HEK293 (cell line): ENCODE data around the gene RANBP1.

Experiments
- CTCF ChIA-PET: fragments of 350-600 bp; formaldehyde crosslinking; extraction: SDS; loops from one replicate; lab custom pipeline; 2021; ENCODE audit warnings: antibody characterized with exemption; lab: Yijun Ruan, JAX
- POLR2A ChIA-PET: fragments of 300-600 bp; formaldehyde crosslinking; extraction: SDS; loops from one replicate; lab custom pipeline; 2020; ENCODE audit warnings: antibody characterized with exemption, inconsistent platforms; lab: Yijun Ruan, JAX
- H3K27ac ChIP-seq: fragments of 200-500 bp; sonication (Bioruptor generic); 2 replicates; pipeline ENCODE4 v1.5.1; 2014; ENCODE audit warnings: low read depth, low read length, control low read depth, inconsistent platforms; ENCODE audit errors: extremely low read depth
- H3K36me3 ChIP-seq, 2 experiments: fragments of 200-500 bp in 1 of 2; sonication (Bioruptor generic) in 1 of 2; 1 replicate in 1 of 2; 2 replicates in 1 of 2; pipeline ENCODE4 v1.5.1; 2014 to 2017; ENCODE audit warnings: inconsistent platforms in 2 of 2, low read length in 2 of 2; ENCODE audit not compliant: control insufficient read depth in 2 of 2, insufficient read depth in 1 of 2
- H3K4me1 ChIP-seq: fragments of 200-500 bp; sonication (Bioruptor generic); 2 replicates; pipeline ENCODE4 v1.5.1; 2014; ENCODE audit warnings: mild to moderate bottlenecking, low read length, inconsistent platforms; ENCODE audit not compliant: control insufficient read depth, insufficient read depth
- H3K4me3 ChIP-seq: 2 replicates; pipeline ENCODE4 v1.5.1; 2011; ENCODE audit warnings: low read depth, mild to moderate bottlenecking, control low read depth, low read length, moderate library complexity
- H3K9me3 ChIP-seq: fragments of 200-500 bp; sonication (Bioruptor generic); 2 replicates; pipeline ENCODE4 v1.5.1; 2014; ENCODE audit warnings: low read depth, low read length, inconsistent platforms; ENCODE audit not compliant: control insufficient read depth, insufficient read depth
- HOXC10 ChIP-seq: sonication (generic); formaldehyde crosslinking; IDR thresholded peaks from 2 replicates; pipeline ENCODE4 v1.8.1; 2023; ENCODE audit warnings: mild to moderate bottlenecking, missing genetic modification reagents
- PRDM1 ChIP-seq: fragments of 450-650 bp; formaldehyde crosslinking; IDR thresholded peaks from 2 replicates; pipeline ENCODE4; 2016; ENCODE audit warnings: missing biosample characterization, missing genetic modification characterization
- TRIM28 ChIP-seq: IDR thresholded peaks from 2 replicates; pipeline ENCODE4 v1.6.1; 2011; ENCODE audit warnings: low read length, control low read depth, borderline replicate concordance
- YY1 ChIP-seq: fragments of 450-650 bp; formaldehyde crosslinking; IDR thresholded peaks from 2 replicates; pipeline ENCODE4 v1.5.1; 2018; ENCODE audit warnings: missing biosample characterization, missing genetic modification characterization
- ZFHX2 ChIP-seq: fragments of 450-650 bp; formaldehyde crosslinking; conservative IDR thresholded peaks from 2 replicates; pipeline ENCODE4 v1.5.1; 2016; ENCODE audit warnings: missing biosample characterization, missing genetic modification characterization
- ZNF114 ChIP-seq: fragments of 450-650 bp; formaldehyde crosslinking; IDR thresholded peaks from 2 replicates; pipeline ENCODE4 v1.5.0; 2017; ENCODE audit warnings: missing biosample characterization, missing genetic modification characterization
- ZNF121 ChIP-seq: fragments of 450-650 bp; formaldehyde crosslinking; IDR thresholded peaks from 2 replicates; pipeline ENCODE4 v1.5.1; 2016; ENCODE audit warnings: missing biosample characterization, missing genetic modification characterization
- ZNF140 ChIP-seq: fragments of 450-650 bp; formaldehyde crosslinking; IDR thresholded peaks from 2 replicates; pipeline ENCODE4 v1.5.1; 2016; ENCODE audit warnings: missing biosample characterization, missing genetic modification characterization
- ZNF16 ChIP-seq: fragments of 450-650 bp; formaldehyde crosslinking; IDR thresholded peaks from 2 replicates; pipeline ENCODE4 v1.5.1; 2016; ENCODE audit warnings: low read depth, missing biosample characterization, missing genetic modification characterization
- ZNF24 ChIP-seq: fragments of 450-650 bp; formaldehyde crosslinking; IDR thresholded peaks from 2 replicates; pipeline ENCODE4 v1.5.1; 2016; ENCODE audit warnings: missing biosample characterization, missing genetic modification characterization
- ZNF514 ChIP-seq: fragments of 450-650 bp; formaldehyde crosslinking; IDR thresholded peaks from 2 replicates; pipeline ENCODE4 v1.5.1; 2016; ENCODE audit warnings: missing biosample characterization, missing genetic modification characterization
- ZNF571 ChIP-seq: fragments of 450-650 bp; formaldehyde crosslinking; IDR thresholded peaks from 2 replicates; pipeline ENCODE4 v1.5.0; 2017; ENCODE audit warnings: missing biosample characterization, missing genetic modification characterization
- ZNF585B ChIP-seq: fragments of 450-650 bp; formaldehyde crosslinking; IDR thresholded peaks from 2 replicates; pipeline ENCODE4 v1.5.1; 2016; ENCODE audit warnings: missing biosample characterization, missing genetic modification characterization
- ZNF629 ChIP-seq: fragments of 450-650 bp; formaldehyde crosslinking; IDR thresholded peaks from 2 replicates; pipeline ENCODE4 v1.5.1; 2017; ENCODE audit warnings: missing biosample characterization, missing genetic modification characterization
- TF ChIP-seq, protein P1 (sequence below): fragments of 450-650 bp; formaldehyde crosslinking; IDR thresholded peaks from 2 replicates; pipeline ENCODE4 v1.5.1; 2016; ENCODE audit warnings: missing biosample characterization, missing genetic modification characterization
- TF ChIP-seq, protein P2 (sequence below): fragments of 450-650 bp; formaldehyde crosslinking; IDR thresholded peaks from 2 replicates; pipeline ENCODE4 v1.5.1; 2016; ENCODE audit warnings: missing biosample characterization, missing genetic modification characterization
- TF ChIP-seq, protein P3 (sequence below): fragments of 450-650 bp; IDR thresholded peaks from 2 replicates; pipeline ENCODE4 v1.5.1; 2018; ENCODE audit warnings: missing biosample characterization, missing genetic modification characterization
- TF ChIP-seq, protein P4 (sequence below): fragments of 450-650 bp; formaldehyde crosslinking; conservative IDR thresholded peaks from 2 replicates; pipeline ENCODE4 v1.5.1; 2016; ENCODE audit warnings: low read depth, missing biosample characterization, missing genetic modification characterization

The RANBP1 gene

DNA sequence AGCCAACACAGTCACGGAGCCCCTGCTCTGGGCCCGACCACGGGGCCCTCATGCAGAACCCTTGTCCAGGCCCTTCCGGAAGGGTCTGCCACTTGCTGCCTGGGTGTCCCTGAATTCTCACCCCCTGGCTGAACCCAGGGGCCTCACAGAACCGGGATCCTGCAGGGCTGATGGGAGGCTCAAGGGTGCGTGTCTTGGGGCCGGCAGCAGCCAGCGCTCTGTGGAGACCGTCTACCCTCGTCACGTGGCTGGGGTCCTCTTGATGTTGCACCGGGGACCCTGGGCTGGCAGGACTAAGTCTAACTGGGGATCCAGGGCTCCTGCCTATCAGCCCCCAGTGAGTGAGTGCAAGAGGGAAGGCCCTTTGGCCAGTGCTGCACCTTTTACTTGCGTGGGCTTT lies 54.3 kb downstream of the RANBP1 start:
- Histone ChIP-seq H3K9me3 (no peaks in the 10 kb centered on the region), H3K4me1 (peaks cover 2% of the 10 kb centered on the region; the same call in 1 of the 2 replicates), H3K4me3 (no peak overlapping the region), H3K36me3 (no peaks in the 10 kb centered on the region), H3K27ac (no peak overlapping the region)
- POLR2A ChIA-PET: no interaction called here
- no peak for TF ChIP-seq ZNF629
- TF ChIP-seq ZNF140 (tag by site-specific recombination): no peak
- TF ChIP-seq HOXC10: no peak
- no peak for TF ChIP-seq ZNF571 (tag by site-specific recombination)
- no peak for TF ChIP-seq PRDM1 (tag by site-specific recombination)
- no peak for TF ChIP-seq YY1
- TF ChIP-seq ZNF16 (tag by site-specific recombination): no peak
- TF ChIP-seq, protein P1, sequence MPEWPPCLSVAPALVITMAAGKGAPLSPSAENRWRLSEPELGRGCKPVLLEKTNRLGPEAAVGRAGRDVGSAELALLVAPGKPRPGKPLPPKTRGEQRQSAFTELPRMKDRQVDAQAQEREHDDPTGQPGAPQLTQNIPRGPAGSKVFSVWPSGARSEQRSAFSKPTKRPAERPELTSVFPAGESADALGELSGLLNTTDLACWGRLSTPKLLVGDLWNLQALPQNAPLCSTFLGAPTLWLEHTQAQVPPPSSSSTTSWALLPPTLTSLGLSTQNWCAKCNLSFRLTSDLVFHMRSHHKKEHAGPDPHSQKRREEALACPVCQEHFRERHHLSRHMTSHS: no peak
- TF ChIP-seq, protein P2, sequence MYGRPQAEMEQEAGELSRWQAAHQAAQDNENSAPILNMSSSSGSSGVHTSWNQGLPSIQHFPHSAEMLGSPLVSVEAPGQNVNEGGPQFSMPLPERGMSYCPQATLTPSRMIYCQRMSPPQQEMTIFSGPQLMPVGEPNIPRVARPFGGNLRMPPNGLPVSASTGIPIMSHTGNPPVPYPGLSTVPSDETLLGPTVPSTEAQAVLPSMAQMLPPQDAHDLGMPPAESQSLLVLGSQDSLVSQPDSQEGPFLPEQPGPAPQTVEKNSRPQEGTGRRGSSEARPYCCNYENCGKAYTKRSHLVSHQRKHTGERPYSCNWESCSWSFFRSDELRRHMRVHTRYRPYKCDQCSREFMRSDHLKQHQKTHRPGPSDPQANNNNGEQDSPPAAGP: no peak
- no peak for TF ChIP-seq ZFHX2 (tag by site-specific recombination)
- CTCF ChIA-PET: no interaction called here

DNA sequence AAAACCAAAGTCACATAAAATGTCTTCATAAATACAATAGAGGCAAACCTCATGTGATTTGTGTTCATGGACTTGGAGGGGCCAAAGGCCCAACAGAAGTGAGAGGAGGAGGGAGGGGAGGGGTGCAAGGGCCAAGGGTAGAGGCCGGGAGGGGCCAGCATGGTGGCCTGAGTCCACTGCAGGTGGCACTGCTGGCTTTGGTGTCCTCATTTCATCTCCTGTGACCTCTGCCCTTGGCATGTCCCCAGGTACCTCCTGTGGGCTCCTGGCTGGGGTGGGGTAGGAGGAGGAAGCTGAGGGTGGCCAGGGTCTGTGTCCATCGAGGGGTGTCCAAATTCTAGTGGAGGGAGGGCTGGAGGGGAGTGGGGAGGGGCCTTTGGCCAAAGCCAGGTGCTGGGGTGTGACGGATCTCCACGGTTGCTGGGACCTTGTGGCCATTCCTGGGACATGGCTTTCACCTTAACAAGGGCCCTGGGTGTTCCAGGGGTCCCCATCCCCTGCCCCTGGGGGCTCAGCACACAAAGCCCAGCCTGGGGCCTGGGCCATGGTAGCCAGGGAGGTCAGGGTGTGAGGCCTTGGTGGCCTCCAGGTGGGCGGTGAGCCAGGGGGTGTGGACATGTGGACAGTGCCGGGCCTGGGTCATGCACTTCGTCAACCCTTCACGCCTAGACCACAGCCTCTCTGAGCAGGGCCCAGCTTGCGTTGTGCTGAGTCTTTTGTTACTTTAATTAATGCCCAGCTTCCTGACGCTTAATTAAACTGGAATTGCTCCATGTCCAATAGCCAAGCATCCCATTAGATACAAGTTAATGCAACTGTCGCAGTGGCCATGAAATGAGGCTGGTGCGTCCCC lies 55.6 kb downstream of the RANBP1 start:
- Histone ChIP-seq H3K4me3 (no peak overlapping the region), H3K27ac (no peak overlapping the region), H3K36me3 (no peaks in the 10 kb centered on the region), H3K9me3 (no peaks in the 10 kb centered on the region), H3K4me1 (peaks cover 2% of the 10 kb centered on the region; the same call in 1 of the 2 replicates)
- no peak for TF ChIP-seq ZNF585B (tag by site-specific recombination)
- TF ChIP-seq, protein P3, sequence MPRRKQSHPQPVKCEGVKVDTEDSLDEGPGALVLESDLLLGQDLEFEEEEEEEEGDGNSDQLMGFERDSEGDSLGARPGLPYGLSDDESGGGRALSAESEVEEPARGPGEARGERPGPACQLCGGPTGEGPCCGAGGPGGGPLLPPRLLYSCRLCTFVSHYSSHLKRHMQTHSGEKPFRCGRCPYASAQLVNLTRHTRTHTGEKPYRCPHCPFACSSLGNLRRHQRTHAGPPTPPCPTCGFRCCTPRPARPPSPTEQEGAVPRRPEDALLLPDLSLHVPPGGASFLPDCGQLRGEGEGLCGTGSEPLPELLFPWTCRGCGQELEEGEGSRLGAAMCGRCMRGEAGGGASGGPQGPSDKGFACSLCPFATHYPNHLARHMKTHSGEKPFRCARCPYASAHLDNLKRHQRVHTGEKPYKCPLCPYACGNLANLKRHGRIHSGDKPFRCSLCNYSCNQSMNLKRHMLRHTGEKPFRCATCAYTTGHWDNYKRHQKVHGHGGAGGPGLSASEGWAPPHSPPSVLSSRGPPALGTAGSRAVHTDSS (tag by site-specific recombination): no peak
- TF ChIP-seq ZNF121 (tag by site-specific recombination): no peak
- TF ChIP-seq ZNF24 (tag by site-specific recombination): no peak
- TF ChIP-seq ZNF514 (tag by site-specific recombination): no peak
- TF ChIP-seq ZNF16 (tag by site-specific recombination): no peak
- no peak for TF ChIP-seq TRIM28
- TF ChIP-seq, protein P4, sequence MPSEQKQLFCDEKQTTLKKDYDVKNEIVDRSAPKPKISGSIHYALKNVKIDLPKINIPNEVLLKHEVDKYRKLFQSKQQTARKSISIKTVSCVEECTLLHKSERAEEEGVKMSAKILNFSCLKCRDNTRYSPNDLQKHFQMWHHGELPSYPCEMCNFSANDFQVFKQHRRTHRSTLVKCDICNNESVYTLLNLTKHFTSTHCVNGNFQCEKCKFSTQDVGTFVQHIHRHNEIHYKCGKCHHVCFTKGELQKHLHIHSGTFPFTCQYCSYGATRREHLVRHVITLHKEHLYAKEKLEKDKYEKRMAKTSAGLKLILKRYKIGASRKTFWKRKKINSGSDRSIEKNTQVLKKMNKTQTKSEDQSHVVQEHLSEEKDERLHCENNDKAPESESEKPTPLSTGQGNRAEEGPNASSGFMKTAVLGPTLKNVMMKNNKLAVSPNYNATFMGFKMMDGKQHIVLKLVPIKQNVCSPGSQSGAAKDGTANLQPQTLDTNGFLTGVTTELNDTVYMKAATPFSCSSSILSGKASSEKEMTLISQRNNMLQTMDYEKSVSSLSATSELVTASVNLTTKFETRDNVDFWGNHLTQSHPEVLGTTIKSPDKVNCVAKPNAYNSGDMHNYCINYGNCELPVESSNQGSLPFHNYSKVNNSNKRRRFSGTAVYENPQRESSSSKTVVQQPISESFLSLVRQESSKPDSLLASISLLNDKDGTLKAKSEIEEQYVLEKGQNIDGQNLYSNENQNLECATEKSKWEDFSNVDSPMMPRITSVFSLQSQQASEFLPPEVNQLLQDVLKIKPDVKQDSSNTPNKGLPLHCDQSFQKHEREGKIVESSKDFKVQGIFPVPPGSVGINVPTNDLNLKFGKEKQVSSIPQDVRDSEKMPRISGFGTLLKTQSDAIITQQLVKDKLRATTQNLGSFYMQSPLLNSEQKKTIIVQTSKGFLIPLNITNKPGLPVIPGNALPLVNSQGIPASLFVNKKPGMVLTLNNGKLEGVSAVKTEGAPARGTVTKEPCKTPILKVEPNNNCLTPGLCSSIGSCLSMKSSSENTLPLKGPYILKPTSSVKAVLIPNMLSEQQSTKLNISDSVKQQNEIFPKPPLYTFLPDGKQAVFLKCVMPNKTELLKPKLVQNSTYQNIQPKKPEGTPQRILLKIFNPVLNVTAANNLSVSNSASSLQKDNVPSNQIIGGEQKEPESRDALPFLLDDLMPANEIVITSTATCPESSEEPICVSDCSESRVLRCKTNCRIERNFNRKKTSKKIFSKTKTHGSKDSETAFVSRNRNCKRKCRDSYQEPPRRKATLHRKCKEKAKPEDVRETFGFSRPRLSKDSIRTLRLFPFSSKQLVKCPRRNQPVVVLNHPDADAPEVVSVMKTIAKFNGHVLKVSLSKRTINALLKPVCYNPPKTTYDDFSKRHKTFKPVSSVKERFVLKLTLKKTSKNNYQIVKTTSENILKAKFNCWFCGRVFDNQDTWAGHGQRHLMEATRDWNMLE (tag by site-specific recombination): no peak
- TF ChIP-seq ZNF114: no peak
- CTCF ChIA-PET: interaction anchor here (0.6 to 0.9 kb wide), 4 partner anchors 15 to 115 kb away, joined by 3 read pairs; no protein-coding TSS in a partner anchor
- POLR2A ChIA-PET: interaction anchor here (0.6 kb wide), 1 partner anchor 10 kb away, joined by 3 read pairs; no protein-coding TSS in a partner anchor
